ENCODE results near the gene WDR36. TPM values are rescaled to one million over a fixed set of nuclear protein-coding genes. Genes with fewer than 3 reads are reported as not detected.

Gene WDR36
- total RNA-seq, 1 donor from 2014 or later, result 20.8 TPM

DNA sequence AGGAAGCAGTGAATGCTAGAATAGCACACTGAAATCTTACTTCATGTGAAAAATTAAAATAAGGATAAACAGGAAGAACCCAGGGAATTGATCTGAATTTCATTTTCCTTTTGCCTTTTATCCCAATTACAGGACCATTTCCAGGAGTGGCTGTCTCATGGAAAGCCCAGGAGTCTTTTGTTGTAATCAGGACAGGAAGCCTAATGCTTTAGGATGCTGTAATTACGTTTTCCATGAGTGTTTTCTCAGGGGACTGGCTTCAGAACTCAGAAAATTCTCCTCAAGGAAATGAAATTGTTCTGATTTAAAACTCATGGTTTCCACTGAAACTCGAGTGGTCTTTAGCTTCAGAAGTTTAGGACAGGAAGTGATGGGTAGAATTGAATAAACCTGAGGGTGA, 75.4 kb downstream of the WDR36 start:
- H3K4me3 Mint-ChIP-seq (ENCODE audit: unreplicated experiment), result no peak overlapping the region
- H3K36me3 Mint-ChIP-seq (ENCODE audit: unreplicated experiment), result no peaks in the 10 kb centered on the region
- TF ChIP-seq, protein P1, sequence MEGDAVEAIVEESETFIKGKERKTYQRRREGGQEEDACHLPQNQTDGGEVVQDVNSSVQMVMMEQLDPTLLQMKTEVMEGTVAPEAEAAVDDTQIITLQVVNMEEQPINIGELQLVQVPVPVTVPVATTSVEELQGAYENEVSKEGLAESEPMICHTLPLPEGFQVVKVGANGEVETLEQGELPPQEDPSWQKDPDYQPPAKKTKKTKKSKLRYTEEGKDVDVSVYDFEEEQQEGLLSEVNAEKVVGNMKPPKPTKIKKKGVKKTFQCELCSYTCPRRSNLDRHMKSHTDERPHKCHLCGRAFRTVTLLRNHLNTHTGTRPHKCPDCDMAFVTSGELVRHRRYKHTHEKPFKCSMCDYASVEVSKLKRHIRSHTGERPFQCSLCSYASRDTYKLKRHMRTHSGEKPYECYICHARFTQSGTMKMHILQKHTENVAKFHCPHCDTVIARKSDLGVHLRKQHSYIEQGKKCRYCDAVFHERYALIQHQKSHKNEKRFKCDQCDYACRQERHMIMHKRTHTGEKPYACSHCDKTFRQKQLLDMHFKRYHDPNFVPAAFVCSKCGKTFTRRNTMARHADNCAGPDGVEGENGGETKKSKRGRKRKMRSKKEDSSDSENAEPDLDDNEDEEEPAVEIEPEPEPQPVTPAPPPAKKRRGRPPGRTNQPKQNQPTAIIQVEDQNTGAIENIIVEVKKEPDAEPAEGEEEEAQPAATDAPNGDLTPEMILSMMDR (IDR thresholded peaks at IDR 0.05; ENCODE audit: partially characterized antibody, unreplicated experiment), result no peak
- DNase-seq, result no peak
- peaks cover 21% of the 10 kb centered on the region for H3K4me1 Mint-ChIP-seq (ENCODE audit: low read depth, unreplicated experiment)
- peaks cover 4% of the 10 kb centered on the region for H3K27me3 Mint-ChIP-seq (ENCODE audit: unreplicated experiment)
- H3K27ac Mint-ChIP-seq (ENCODE audit: unreplicated experiment), result no peak overlapping the region
- H3K9me3 Mint-ChIP-seq (ENCODE audit: unreplicated experiment), result no peaks in the 10 kb centered on the region

DNA sequence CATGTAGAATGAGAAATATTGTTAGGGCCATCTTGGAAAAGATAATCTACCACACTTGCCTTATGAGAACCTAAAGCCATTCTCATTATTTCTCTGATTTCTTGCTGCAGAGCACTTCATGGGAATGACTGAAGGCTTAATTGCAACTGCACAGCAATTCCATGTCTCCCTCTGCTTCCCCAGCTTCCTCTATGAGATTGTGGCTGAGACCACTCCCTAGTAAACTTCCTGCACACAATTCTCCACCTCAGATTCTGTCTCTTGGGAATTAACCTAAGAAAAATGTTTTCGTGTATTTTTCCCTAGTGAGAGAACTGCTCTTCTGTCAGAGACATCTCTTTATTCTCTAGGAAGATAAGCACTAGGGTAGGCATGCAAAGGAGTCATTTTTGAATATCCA, 76.5 kb downstream of the WDR36 start:
- Mint-ChIP-seq H3K36me3 (ENCODE audit: unreplicated experiment) (no peaks in the 10 kb centered on the region), H3K27ac (ENCODE audit: unreplicated experiment) (no peak overlapping the region), H3K4me1 (ENCODE audit: low read depth, unreplicated experiment) (peaks cover 21% of the 10 kb centered on the region), H3K9me3 (ENCODE audit: unreplicated experiment) (no peaks in the 10 kb centered on the region), H3K27me3 (ENCODE audit: unreplicated experiment) (peaks cover 1% of the 10 kb centered on the region), H3K4me3 (ENCODE audit: unreplicated experiment) (no peak overlapping the region)
- DNase-seq, result no peak
- TF ChIP-seq, protein P1 (IDR thresholded peaks at IDR 0.05; ENCODE audit: partially characterized antibody, unreplicated experiment), result no peak

GRCh38 chr5:111169269-111169668, 77.1 kb downstream of the WDR36 start:
- Mint-ChIP-seq H3K9me3 (ENCODE audit: unreplicated experiment) (no peaks in the 10 kb centered on the region), H3K4me1 (ENCODE audit: low read depth, unreplicated experiment) (peaks cover 21% of the 10 kb centered on the region), H3K27me3 (ENCODE audit: unreplicated experiment) (no peaks in the 10 kb centered on the region), H3K4me3 (ENCODE audit: unreplicated experiment) (no peak overlapping the region), H3K27ac (ENCODE audit: unreplicated experiment) (no peak overlapping the region), H3K36me3 (ENCODE audit: unreplicated experiment) (no peaks in the 10 kb centered on the region)
- TF ChIP-seq, protein P1 (IDR thresholded peaks at IDR 0.05; ENCODE audit: partially characterized antibody, unreplicated experiment), result no peak
- no peak for DNase-seq

DNA sequence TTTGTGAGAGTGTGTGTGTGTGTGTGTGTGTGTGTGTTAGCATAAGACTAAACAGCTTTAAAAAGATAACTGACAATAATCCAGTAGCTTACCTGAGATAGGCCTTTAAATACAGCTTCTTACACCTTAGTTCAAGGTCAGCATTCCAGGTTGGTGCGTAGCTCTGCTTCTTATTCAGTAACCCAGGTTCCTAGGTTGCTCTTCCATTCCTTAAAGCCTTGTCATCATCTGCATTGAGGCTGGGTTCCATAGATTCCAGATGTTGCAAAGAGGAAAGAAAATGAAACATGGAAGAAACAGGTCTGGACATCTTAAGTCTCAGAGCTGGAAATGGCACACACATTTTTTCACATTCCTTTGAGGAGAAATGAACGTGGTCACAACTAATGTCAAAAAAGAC, 78.1 kb downstream of the WDR36 start:
- TF ChIP-seq, protein P1 (IDR thresholded peaks at IDR 0.05; ENCODE audit: partially characterized antibody, unreplicated experiment), result no peak
- no peak overlapping the region for H3K27ac Mint-ChIP-seq (ENCODE audit: unreplicated experiment)
- H3K4me3 Mint-ChIP-seq (ENCODE audit: unreplicated experiment), result no peak overlapping the region
- peaks cover 13% of the 10 kb centered on the region for H3K4me1 Mint-ChIP-seq (ENCODE audit: low read depth, unreplicated experiment)
- no peaks in the 10 kb centered on the region for H3K27me3 Mint-ChIP-seq (ENCODE audit: unreplicated experiment)
- no peaks in the 10 kb centered on the region for H3K9me3 Mint-ChIP-seq (ENCODE audit: unreplicated experiment)
- H3K36me3 Mint-ChIP-seq (ENCODE audit: unreplicated experiment), result no peaks in the 10 kb centered on the region
- no peak for DNase-seq

GRCh38 chr5:111172504-111172903, 80.4 kb downstream of the WDR36 start:
- DNase-seq, result no peak
- Mint-ChIP-seq H3K4me3 (ENCODE audit: unreplicated experiment) (no peak overlapping the region), H3K4me1 (ENCODE audit: low read depth, unreplicated experiment) (peaks cover 3% of the 10 kb centered on the region), H3K27ac (ENCODE audit: unreplicated experiment) (no peak overlapping the region), H3K36me3 (ENCODE audit: unreplicated experiment) (no peaks in the 10 kb centered on the region), H3K27me3 (ENCODE audit: unreplicated experiment) (no peaks in the 10 kb centered on the region), H3K9me3 (ENCODE audit: unreplicated experiment) (no peaks in the 10 kb centered on the region)
- TF ChIP-seq, protein P1 (IDR thresholded peaks at IDR 0.05; ENCODE audit: partially characterized antibody, unreplicated experiment), result no peak
